ENCODE measurements around the gene SEC24A.
"Not testable (repeated sequence)": the region's sequence is repeated elsewhere in the genome, so short reads cannot be mapped to it uniquely, and the experiment has no call there.

Gene SEC24A

GRCh38 chr5:134648425-134649162 lies at the start of gene SEC24A:
Gene SEC24A, plus strand, starts transcription at chr5:134648785. Its CDS starts 292 bp downstream, at chr5:134649077.
- DNase-seq (ENCODE audit: low spot score), result peak; percentile 87

DNA sequence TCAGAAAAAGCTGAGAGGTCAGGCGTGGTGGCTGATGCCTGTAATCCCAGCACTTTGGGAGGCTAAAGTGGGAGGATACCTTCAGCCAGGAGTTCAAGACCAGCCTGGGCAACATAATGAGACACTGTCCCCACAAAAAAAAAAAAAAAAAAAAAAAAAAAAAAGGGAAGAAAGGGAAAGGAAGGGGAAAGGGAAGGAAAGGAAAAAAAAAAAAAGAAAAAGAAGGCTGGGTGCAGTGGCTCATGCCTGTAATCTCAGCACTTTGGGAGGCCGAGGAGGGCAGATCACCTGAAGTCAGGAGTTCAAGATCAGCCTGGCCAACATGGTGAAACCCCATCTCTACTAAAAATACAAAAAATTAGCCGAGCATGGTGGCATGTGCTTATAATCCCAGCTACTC lies 48.8 kb upstream of the SEC24A start:
- not testable (repeated sequence) for DNase-seq (ENCODE audit: low spot score)

DNA sequence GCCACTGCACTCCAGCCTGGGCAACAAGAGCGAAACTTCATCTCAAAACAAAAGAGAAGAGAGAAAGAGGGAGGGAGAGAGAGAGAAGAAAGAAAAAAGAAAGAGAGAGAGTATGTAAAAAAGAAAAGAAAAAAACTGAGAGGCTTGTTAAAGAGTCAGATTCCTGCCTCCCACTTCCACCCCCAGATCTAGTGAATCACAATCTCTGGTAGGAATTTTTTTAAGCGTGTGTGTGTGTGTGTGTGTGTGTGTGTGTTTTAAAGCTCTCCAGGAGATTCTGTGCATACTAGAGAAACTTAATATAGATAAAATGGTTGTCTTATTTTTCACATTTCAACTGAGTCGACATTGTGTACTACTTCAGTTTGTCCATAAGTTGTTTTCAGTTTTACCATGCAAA lies 48.0 kb upstream of the SEC24A start:
- DNase-seq (ENCODE audit: low spot score), result no peak

DNA sequence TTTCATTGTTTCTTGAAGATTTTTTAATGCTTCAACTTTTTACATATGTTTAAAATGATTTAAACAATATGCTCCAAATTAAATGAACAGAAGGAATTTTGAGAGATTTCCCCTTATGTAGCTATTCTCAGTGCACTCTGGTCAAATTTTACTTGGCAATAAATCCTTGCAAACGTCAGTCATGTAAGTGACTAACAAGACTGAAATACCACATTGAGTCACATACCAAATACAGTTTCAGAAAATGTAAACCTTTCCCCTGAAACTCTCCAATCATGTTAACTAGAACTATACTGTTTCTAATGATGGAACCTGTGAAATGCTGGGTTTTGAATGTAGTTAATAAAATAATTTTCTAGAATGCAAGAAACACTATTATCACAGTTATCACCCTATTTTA lies 45.5 kb upstream of the SEC24A start:
- no peak for DNase-seq (ENCODE audit: low spot score)

DNA sequence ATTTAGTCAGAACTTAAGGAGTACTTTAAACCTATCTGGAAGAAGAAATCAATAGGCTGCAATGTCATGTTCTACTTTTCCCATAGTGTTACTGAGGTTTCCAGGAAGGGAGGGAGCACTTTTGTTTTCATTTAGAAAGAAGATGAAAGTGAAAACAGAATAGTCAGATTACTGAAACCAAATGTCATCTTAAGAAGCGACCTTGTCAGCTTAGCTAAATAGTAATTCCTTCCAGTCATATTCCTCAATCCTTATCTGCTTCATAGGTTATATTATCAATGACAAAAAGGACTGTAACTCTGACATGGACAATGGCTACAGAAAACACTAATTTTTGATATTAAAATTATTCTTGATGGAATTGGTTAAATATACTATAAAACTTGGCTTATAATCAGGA lies 43.7 kb upstream of the SEC24A start:
- DNase-seq (ENCODE audit: low spot score), result no peak

GRCh38 chr5:134606726-134607125 lies 41.9 kb upstream of the SEC24A start:
- DNase-seq (ENCODE audit: low spot score), result no peak

DNA sequence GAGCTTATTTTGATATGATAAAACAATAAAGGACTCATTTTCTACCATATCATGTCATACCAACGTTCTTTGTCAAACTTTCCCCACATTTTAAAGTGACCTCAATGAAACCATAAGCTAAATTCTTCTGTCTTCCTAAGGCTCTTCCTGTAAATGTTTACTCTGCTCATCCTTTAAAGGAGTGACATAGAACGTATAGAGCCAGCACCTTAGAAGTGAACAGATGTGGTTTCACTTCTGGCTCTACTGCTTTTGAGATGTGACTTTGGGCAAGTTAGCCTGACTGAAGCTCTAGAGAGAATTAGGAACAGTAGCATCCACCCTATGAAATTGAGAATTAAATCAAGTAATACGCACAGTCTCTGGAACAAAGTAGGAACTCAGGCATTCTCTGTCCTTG lies 40.0 kb upstream of the SEC24A start:
- DNase-seq (ENCODE audit: low spot score), result no peak

GRCh38 chr5:134609232-134609851 lies 39.2 kb upstream of the SEC24A start:
- no peak for DNase-seq (ENCODE audit: low spot score)

DNA sequence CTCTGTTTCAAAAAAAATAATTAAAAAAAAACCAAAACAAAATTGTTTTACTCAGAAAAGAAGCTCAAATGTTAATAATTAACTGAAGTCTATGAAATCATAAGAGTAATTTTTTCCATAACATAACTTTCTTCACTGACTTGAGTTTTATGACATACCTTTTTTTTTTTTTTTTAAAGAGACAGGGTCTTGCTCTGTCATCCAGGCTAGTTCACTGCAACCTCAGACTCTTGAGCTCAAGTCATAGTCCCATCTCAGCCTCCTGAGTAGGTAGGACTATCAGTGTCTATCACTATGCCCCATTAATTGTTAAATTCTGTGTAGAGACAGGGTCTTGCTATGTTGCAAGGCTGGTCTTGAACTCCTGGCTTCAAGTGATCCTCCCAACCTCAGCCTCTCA lies 37.9 kb upstream of the SEC24A start:
- no peak for DNase-seq (ENCODE audit: low spot score)

DNA sequence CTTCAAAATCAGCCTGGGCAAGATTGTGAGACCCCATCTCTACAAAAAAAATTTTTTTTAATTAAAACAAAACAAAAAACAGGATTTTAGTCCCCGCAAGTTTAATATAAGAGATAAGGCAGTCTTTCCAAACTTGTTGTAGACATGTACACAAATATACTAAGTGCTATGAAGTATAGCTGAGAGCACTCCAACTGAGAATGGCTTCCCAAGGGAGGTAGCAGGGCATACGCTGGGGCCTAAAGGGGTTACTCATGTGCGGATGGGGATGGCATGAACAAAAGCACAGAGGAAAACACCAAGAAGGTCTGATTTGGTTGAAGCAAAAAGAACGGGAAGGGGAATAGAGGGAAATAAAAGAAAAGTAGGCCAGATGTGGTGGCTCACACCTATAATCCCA lies 37.1 kb upstream of the SEC24A start:
- DNase-seq (ENCODE audit: low spot score), result no peak

DNA sequence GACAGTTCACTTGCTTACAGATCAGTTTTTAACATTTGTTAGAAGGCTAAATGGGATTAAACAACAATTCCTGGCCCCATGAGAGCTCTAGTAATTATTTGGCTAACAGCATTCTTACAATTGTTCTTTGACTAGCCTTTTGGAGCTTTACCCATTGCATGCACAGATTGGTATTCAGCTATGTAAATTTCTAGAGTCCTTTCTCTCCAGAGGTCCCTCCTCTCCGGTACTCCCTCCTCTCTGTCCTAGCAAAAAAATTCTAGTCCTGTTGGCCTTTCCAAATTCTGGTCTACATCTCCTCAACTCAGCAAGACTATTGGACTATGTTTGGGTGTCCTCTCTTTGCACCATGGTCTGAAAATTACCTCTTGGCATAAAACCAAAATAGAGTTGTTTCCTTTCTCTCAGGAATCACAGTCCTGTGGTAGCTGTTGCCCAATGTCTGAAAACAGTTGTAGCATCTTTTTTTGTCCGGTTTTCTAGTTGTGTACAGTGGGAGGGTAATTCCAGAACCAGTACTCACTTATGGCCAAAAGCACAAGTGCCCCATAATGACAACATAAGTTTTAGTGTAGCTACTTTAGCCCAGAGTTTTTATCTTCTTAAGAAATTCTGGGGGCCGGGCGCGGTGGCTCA lies 34.0 kb upstream of the SEC24A start:
- no peak for DNase-seq (ENCODE audit: low spot score)

- DNase-seq (ENCODE audit: low spot score), result no peak
Measured at GRCh38 chr5:134620634-134621033, 28.0 kb upstream of the SEC24A start.

GRCh38 chr5:134625559-134625958 lies 23.0 kb upstream of the SEC24A start:
- DNase-seq (ENCODE audit: low spot score), result no peak

- DNase-seq (ENCODE audit: low spot score), result no peak
Measured at GRCh38 chr5:134626369-134627014, 22.1 kb upstream of the SEC24A start.

DNA sequence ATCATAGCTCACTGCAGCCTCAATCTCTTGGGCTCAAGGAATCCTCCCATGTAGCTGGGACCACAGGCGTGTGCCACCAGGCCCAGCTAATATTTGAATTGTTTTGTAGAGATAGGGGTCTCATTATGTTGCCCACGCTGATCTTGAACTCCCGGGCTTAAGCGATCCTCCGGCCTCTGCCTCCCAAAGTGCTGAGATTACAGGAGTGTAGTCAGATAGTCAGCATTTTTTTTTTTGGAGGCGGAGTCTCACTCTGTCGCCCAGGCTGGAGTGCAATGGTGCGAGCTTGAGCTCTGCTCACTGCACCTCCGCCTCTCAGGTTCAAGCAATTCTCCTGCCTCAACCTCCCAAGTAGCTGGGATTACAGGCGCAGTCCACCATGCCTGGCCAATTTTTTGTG lies 14.4 kb upstream of the SEC24A start:
- no peak for DNase-seq (ENCODE audit: low spot score)

DNA sequence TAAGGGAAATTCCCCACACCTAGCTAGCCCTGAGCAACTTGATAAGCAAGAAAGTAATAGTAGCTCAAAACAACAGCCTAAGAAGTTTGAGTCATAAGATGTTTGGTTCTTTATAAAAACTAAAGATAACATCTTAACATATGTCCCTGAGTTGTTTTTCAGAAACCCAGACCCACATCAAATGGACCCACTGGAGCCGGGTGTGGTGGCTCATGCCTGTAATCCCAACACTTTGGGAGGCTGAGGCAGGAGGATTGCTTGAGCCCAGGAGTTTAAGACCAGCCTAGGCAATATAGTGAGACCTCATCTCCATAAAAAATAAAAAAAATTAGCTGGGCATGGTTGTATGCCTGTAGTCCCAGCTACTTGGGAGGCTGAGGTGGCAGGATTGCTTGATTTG lies 13.2 kb upstream of the SEC24A start:
- DNase-seq (ENCODE audit: low spot score), result not testable (repeated sequence)

DNA sequence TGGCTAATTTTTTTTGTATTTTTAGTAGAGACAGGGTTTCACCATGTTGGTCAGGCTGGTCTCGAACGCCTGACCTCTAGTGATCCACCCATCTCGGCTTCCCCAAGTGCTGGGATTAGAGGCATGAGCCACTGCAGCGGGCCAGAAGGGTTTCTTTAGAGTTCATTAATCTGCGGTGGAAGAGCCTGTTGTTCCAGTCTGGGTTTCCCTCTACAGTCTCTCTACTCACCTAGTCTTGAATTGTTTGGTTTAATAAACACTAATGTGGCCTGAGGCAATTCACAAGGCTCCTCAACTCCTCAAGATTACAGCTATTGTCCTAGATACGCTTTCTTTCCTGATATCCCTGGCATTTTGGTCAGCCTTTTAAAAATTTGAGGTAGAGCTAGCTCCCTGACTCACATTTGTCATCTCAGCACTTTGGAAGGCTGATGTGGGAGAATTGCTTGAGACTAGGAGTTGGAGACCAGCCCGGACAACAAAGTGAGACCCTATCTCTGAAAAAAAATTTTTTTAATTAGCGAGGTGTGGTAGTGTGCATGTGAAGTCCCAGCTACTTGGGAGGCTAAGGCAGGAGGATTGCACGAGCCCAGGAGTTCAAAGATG lies 11.4 kb upstream of the SEC24A start:
- no peak for DNase-seq (ENCODE audit: low spot score)

- no peak for DNase-seq (ENCODE audit: low spot score)
Measured at GRCh38 chr5:134638760-134639201, 9.8 kb upstream of the SEC24A start.

GRCh38 chr5:134642931-134643530 lies 5.6 kb upstream of the SEC24A start:
- no peak for DNase-seq (ENCODE audit: low spot score)

- peak; percentile 48 for DNase-seq (ENCODE audit: low spot score)
Measured at GRCh38 chr5:134647750-134648424, 698 bp upstream of the SEC24A start.

- DNase-seq (ENCODE audit: low spot score), result no peak
Measured at GRCh38 chr5:134649163-134649835, 714 bp downstream of the SEC24A start.
